RWPE2 (cell line): ENCODE results near the gene HNRNPLL.

Experiments
- ATAC-seq: fragments of 200-7000 bp; cut with Tn5 transposase; 3 replicates; pipeline ENCODE4 v1.9.1; 2021; ENCODE audit warnings: low read depth
- DNase-seq: peaks from one replicate; pipeline ENCODE4 v3.0.0-alpha.2; 2020; ENCODE audit warnings: low spot score
- H3K27ac ChIP-seq: fragments of 450-650 bp; 2 replicates; pipeline ENCODE4 v1.5.1; 2017; ENCODE audit warnings: mild to moderate bottlenecking; ENCODE audit not compliant: poor library complexity, severe bottlenecking
- H3K27me3 ChIP-seq: fragments of 250-450 bp; sonication (Bioruptor Pico); 2 replicates; pipeline ENCODE4 v1.5.1; 2021; ENCODE audit warnings: mild to moderate bottlenecking, moderate library complexity; ENCODE audit not compliant: insufficient read depth, poor library complexity, severe bottlenecking
- H3K36me3 ChIP-seq: fragments of 250-450 bp; sonication (Bioruptor Pico); 2 replicates; pipeline ENCODE4 v1.5.1; 2020; ENCODE audit warnings: low read depth, mild to moderate bottlenecking, moderate library complexity
- H3K4me1 ChIP-seq: fragments of 250-450 bp; sonication (Bioruptor Pico); 2 replicates; pipeline ENCODE4 v1.5.1; 2021; ENCODE audit warnings: mild to moderate bottlenecking, moderate library complexity; ENCODE audit not compliant: insufficient read depth, poor library complexity, severe bottlenecking
- H3K4me3 ChIP-seq: fragments of 250-450 bp; sonication (Bioruptor Pico); 2 replicates; pipeline ENCODE4 v1.5.1; 2021; ENCODE audit warnings: mild to moderate bottlenecking, moderate library complexity; ENCODE audit not compliant: severe bottlenecking
- H3K9me3 ChIP-seq: fragments of 250-450 bp; sonication (Bioruptor Pico); 2 replicates; pipeline ENCODE4 v1.5.1; 2021; ENCODE audit warnings: mild to moderate bottlenecking, moderate library complexity; ENCODE audit not compliant: severe bottlenecking
- TF ChIP-seq, protein P1 (sequence below): fragments of 450-650 bp; IDR thresholded peaks from one replicate; pipeline ENCODE4 v1.5.1; 2017; ENCODE audit warnings: mild to moderate bottlenecking, moderate library complexity; ENCODE audit not compliant: poor library complexity, severe bottlenecking

Gene HNRNPLL

DNA sequence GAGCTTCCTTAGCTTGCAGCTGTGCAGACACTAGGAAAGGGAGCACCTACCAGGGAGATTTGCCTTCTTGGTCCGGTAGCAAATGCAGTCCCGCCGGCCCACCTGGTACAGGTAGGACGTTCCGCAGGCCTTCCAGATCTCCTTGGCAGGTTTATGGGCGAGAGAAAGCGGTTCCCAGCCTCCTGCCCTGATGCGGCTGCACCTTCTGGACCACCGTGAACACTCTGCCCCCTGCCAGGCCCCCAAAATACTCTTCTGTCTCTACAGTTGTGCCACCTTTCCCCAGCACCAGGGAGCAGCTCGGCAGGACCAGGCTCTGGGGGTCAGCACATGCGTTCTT lies 67.4 kb downstream of the HNRNPLL start:
- Histone ChIP-seq H3K4me3 (no peak overlapping the region), H3K9me3 (no peaks in the 10 kb centered on the region), H3K36me3 (no peaks in the 10 kb centered on the region), H3K27me3 (no peaks in the 10 kb centered on the region), H3K4me1 (no peaks in the 10 kb centered on the region), H3K27ac (no peak overlapping the region)
- ATAC-seq (no peak), DNase-seq (no peak)
- TF ChIP-seq, protein P1, sequence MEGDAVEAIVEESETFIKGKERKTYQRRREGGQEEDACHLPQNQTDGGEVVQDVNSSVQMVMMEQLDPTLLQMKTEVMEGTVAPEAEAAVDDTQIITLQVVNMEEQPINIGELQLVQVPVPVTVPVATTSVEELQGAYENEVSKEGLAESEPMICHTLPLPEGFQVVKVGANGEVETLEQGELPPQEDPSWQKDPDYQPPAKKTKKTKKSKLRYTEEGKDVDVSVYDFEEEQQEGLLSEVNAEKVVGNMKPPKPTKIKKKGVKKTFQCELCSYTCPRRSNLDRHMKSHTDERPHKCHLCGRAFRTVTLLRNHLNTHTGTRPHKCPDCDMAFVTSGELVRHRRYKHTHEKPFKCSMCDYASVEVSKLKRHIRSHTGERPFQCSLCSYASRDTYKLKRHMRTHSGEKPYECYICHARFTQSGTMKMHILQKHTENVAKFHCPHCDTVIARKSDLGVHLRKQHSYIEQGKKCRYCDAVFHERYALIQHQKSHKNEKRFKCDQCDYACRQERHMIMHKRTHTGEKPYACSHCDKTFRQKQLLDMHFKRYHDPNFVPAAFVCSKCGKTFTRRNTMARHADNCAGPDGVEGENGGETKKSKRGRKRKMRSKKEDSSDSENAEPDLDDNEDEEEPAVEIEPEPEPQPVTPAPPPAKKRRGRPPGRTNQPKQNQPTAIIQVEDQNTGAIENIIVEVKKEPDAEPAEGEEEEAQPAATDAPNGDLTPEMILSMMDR: no peak

DNA sequence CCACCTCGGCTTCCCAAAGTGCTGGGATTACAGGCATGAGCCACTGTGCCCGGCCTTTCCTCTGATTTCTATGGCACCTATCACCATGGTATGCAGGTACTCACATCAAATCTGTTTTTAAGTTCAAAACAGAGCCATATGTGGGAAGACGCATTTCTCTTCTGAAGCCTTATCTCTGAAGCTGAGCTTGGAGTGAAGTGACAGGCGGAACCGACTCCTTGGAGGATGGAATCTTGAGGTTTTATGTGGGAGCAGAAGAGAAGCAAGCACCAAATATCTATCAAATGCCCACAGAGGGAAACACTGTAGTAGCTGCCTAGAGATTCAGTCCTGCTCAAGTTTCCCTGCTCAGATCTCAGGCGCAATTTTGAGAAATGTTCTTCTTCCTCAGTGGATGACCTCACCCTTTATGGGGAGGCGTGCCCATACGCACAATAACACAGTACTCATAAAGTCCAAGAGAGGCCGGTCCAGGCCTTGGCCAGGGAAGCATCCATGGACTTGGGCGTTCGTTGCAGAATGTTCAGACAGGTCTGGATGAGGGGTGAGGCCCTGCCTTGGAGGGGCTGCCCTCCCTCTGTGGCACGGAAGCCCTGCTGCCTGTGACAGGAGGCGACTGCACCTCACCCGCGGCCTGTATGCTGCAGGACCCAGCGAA lies 67.9 kb downstream of the HNRNPLL start:
- no peak for DNase-seq
- Histone ChIP-seq H3K4me3 (no peak overlapping the region), H3K9me3 (no peaks in the 10 kb centered on the region), H3K27me3 (no peaks in the 10 kb centered on the region), H3K4me1 (no peaks in the 10 kb centered on the region), H3K36me3 (no peaks in the 10 kb centered on the region), H3K27ac (no peak overlapping the region)
- TF ChIP-seq, protein P1: no peak
- ATAC-seq: no peak

DNA sequence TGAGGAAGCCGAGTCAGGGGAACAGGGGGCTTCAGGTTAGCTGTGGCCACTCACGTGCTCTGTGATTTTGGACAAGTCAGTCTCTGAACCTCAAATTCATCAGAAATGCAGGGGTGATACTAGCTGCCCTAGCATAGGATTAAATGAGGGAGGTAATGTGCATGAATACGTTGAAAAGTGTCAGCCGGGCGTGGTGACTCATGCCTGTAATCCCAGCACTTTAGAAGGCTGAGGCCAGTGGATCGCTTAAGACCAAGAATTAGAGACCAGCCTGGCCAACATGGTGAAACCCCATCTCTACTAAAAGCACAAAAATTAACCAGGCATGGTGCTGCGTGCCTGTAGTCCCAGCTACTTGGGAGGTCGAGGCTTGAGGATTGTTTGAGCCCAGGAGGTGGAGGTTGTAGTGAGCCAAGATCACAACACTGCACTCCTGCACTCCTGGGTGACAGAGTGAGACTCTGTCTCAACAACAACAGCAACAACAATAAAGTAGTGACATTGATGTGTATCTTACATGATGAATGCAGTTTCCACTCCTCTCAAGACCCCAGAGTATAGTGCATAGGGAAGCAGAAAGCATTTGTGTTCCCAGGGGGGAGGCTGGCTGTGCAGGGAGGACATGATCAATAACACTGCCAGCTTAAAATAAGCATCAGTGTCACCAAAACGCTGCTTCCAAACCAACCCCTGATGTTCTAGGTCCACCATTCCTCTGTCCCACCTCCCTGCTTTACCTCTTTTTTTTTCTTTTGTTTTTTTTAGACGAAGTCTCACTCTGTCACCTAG lies 68.8 kb downstream of the HNRNPLL start:
- no peak for DNase-seq
- no peaks in the 10 kb centered on the region for H3K27me3 ChIP-seq
- no peak overlapping the region for H3K4me3 ChIP-seq
- no peak overlapping the region for H3K27ac ChIP-seq
- no peaks in the 10 kb centered on the region for H3K36me3 ChIP-seq
- no peak for ATAC-seq
- TF ChIP-seq, protein P1: no peak
- no peaks in the 10 kb centered on the region for H3K9me3 ChIP-seq
- no peaks in the 10 kb centered on the region for H3K4me1 ChIP-seq

DNA sequence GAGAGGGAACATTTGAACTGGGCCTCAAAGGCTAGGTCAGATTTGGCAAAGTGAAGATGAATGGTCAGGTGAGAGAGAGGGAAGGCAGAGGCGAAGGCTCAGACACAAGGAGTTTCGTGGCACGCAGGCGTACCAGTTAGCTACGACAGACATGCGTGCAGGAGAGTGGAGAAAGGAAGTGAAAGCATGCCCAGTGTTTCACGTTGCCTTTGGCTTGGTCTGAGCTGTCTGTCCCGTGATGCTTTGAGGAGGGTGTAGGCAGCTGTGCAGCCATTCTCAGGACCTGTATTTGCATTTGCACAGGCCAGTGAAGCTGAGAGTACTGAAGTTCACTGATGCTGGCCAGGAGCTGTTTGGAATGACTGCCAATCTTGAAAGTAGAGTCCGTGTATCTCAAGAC lies 69.5 kb downstream of the HNRNPLL start:
- no peaks in the 10 kb centered on the region for H3K36me3 ChIP-seq
- H3K27me3 ChIP-seq: no peaks in the 10 kb centered on the region
- no peaks in the 10 kb centered on the region for H3K9me3 ChIP-seq
- TF ChIP-seq, protein P1: no peak
- no peak for DNase-seq
- H3K4me1 ChIP-seq: peaks cover 3% of the 10 kb centered on the region
- no peak overlapping the region for H3K4me3 ChIP-seq
- ATAC-seq: no peak
- H3K27ac ChIP-seq: no peak overlapping the region

DNA sequence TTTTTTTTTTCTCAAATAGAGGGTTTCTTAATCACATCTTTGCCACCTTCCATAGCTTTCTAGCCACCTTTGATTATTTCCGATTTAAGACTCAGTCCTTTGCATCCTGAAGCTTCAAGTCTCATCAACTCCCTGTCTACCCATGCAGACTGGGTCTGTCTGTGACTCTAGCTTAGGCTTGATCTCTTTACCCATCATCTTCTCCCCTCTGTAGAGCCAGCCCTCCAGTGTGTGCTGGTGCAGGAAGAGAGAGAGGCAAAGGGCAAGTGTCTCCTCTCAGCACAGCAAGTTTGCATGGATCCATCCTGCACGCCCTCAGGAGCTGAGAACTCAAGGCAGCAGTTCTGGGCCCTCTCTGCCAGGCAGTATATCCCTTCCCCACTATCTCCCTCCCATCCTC lies 70.4 kb downstream of the HNRNPLL start:
- Histone ChIP-seq H3K4me1 (peaks cover 9% of the 10 kb centered on the region), H3K4me3 (no peak overlapping the region), H3K9me3 (no peaks in the 10 kb centered on the region), H3K27me3 (no peaks in the 10 kb centered on the region), H3K36me3 (no peaks in the 10 kb centered on the region), H3K27ac (no peak overlapping the region)
- TF ChIP-seq, protein P1: no peak
- ATAC-seq (no peak), DNase-seq (no peak)
